Esophagus (tissue), 2 donors: ENCODE data around the gene KLF6. TPM values are rescaled to one million over a fixed set of nuclear protein-coding genes. Genes with fewer than 3 reads are reported as not detected.

Source experiments
- H3K27ac ChIP-seq, 2 donors: one replicate each; pipeline ENCODE4 v1.5.1; 2013; ENCODE audit warnings: low read depth in 2 of 2, mild to moderate bottlenecking in 2 of 2, inconsistent platforms in 1 of 2, low read length in 1 of 2, moderate library complexity in 1 of 2
- H3K27me3 ChIP-seq, 2 donors: one replicate each; pipeline ENCODE4 v1.6.1; 2013; ENCODE audit warnings: low read length in 2 of 2, control low read depth in 1 of 2, mild to moderate bottlenecking in 1 of 2; ENCODE audit not compliant: insufficient read depth in 2 of 2, control insufficient read depth in 1 of 2
- H3K36me3 ChIP-seq, 2 donors: one replicate each; pipeline ENCODE4 v1.6.1; 2013; ENCODE audit warnings: low read length in 1 of 2; ENCODE audit not compliant: control insufficient read depth in 2 of 2, insufficient read depth in 2 of 2
- H3K4me1 ChIP-seq, 2 donors: one replicate each; pipeline ENCODE4 v1.6.1; 2013; ENCODE audit warnings: low read length in 1 of 2; ENCODE audit not compliant: control insufficient read depth in 2 of 2, insufficient read depth in 2 of 2
- H3K4me3 ChIP-seq, 2 donors: one replicate each; pipeline ENCODE4 v1.5.1; 2013; ENCODE audit warnings: low read length in 2 of 2, mild to moderate bottlenecking in 2 of 2, low read depth in 1 of 2, moderate library complexity in 1 of 2
- H3K9me3 ChIP-seq, 2 donors: one replicate each; pipeline ENCODE4 v1.6.1; 2013; ENCODE audit warnings: mild to moderate bottlenecking in 2 of 2, low read depth in 1 of 2, low read length in 1 of 2, moderate library complexity in 1 of 2; ENCODE audit not compliant: control insufficient read depth in 2 of 2, insufficient read depth in 1 of 2
- WGBS, 2 donors: extraction: QIAGEN DNeasy Blood & Tissue Kit; methylation state at CpG; one replicate each; pipeline ENCODE4 v1.1.7; 2013; 5-methylcytosine and 5-hydroxymethylcytosine counted together
- polyA plus RNA-seq, 2 donors: library from polyadenylated mRNA; stranded (reverse); fragments of 200-250 nt; gene quantifications; one replicate each; pipeline ENCODE4 v1.2.3, GENCODE V29; 2013
- donor health status: healthy with polysubstance abuse.
- donor health status: Bipolar disorder and iron deficiency.

Gene KLF6
- polyA plus RNA-seq, 2 donors: 41.6 to 44.7 TPM

DNA sequence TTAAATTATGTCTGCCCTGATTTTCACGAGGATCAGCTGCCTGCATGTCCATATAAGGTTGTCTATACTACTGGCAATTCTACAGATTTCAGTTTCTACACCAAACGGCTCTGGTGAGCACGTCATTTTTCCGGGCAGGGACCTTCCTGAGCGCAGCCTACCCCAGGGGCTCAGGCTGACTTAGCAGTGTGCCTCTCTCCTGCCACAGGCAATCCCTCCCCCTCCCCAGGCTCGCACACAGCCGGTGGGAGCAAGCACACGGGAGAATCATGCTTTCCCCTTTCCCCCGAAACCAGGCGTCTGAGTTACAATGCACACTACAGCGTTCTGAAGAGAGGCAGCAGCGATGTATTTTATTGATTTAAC lies 1.7 kb downstream of the KLF6 start:
- Histone ChIP-seq H3K9me3 (no peaks in the 10 kb centered on the region), H3K27ac (peak overlapping the region; percentile 99), H3K36me3 (peaks cover 18 to 24% of the 10 kb centered on the region in 2 donors), H3K27me3 (no peaks in the 10 kb centered on the region), H3K4me3 (peak overlapping the region; percentile 90 to 92), H3K4me1 (peaks cover 6 to 18% of the 10 kb centered on the region in 2 donors)
- 0 to 1% methylated on average over 12 of the region's 12 CpGs for WGBS, 2 donors

DNA sequence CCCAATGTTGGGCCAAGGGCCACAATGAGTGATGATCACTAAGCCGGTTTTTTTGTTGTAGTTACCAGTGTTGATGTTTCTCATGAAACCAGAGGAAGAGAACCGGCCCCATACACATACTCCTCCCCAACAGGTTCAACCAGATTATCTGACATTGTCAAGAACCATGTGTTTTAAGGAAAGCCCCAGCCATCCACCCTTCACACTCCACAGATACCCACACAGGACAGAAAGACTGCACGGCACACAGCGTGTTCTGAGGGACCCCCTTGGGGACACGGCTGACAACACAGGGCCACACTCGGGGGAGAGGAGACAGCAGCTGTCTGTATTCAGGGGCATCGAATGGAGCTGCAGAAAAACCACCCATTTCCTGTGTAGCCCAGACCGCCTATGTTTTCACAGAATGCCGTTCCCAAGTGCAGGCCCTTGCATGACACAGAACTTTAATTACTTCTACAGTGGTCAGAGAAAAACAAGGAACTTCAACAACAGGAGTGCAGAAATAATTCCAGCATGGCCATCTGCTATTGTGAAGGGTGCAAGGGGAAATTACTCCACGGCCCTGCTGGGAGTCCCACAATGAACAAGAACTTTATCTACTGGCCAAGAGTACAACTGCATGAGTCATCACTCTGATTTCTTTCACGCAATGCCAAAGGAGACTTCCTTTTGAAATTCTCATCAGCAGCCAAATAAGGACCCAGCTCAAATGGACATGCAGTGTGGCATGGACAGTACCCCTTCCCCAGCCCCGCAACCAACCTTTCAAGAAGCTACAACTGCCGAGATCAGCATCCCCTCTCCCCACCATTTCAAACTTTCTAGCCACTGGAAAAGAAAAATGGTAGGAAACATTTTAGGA lies 2.3 kb downstream of the KLF6 start:
- Histone ChIP-seq H3K36me3 (peaks cover 18 to 24% of the 10 kb centered on the region in 2 donors), H3K4me1 (peaks cover 6 to 18% of the 10 kb centered on the region in 2 donors)

DNA sequence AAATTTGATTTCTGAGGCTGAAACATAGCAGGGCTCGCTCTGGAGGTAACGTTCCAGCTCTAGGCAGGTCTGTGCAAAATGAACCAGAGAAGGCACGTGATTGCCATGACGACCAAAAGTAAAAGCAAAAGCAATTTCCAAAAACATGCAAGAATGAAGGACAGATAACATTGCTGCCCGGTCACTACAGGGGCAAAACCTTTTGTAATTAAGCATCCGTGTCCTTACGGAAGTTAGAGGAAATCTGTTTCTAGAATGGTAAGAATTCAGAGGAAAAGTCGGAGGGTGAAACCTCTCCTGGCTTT lies 2.9 kb downstream of the KLF6 start:
- Histone ChIP-seq H3K4me1 (peaks cover 6 to 18% of the 10 kb centered on the region in 2 donors), H3K27me3 (no peaks in the 10 kb centered on the region), H3K9me3 (no peaks in the 10 kb centered on the region), H3K36me3 (peaks cover 18 to 24% of the 10 kb centered on the region in 2 donors), H3K27ac (peak overlapping the region; percentile 99), H3K4me3 (peak overlapping the region; percentile 90 to 92)
- WGBS, 2 donors: 5 to 10% methylated on average over 8 of the region's 8 CpGs

More for the DNA sequence above, 2.3 kb downstream of the KLF6 start:
- Histone ChIP-seq H3K9me3 (no peaks in the 10 kb centered on the region), H3K27ac (peak overlapping the region; percentile 99), H3K4me3 (peak overlapping the region; percentile 90 to 92), H3K27me3 (no peaks in the 10 kb centered on the region)
- 1 to 8% methylated on average over 13 of the region's 13 CpGs for WGBS, 2 donors

DNA sequence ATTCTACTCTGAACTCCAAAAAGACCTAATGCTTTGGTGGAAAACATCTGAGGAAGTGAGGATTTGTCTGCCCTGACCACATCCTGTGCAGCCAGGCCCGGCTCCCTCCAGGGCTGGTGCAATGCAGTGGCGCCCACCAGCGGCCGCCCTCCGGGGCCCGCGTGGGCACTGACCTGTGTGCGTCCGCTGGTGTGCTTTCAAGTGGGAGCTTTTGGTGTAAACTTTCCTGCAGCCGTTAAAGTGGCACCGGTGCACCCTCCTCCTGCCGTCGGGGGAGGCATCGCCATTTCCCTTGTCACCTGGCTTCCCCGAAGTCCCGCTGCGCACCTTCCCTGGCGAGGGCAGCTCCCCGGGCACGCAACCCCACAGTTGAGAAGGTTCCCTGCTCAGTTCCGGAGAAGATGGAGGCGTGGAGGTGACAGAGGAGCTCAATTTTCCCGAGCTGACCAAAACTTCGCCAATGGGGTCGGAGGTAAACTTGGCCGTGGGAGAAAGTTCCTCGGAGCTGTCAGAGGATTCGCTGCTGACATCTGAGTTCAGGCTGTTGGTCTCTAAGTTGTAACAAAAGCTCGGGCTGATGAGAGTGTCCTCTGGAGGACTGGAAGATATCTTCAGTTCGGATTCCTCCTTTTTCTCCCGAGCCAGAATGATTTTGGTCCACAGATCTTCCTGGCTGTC lies 3.4 kb downstream of the KLF6 start:
- Histone ChIP-seq H3K36me3 (peaks cover 18 to 24% of the 10 kb centered on the region in 2 donors), H3K4me3 (peak overlapping the region; percentile 90 to 92), H3K9me3 (no peaks in the 10 kb centered on the region), H3K27me3 (no peaks in the 10 kb centered on the region), H3K27ac (peak overlapping the region; percentile 99), H3K4me1 (peaks cover 6 to 18% of the 10 kb centered on the region in 2 donors)
- WGBS, 2 donors: 44 to 46% methylated on average over 31 of the region's 31 CpGs

DNA sequence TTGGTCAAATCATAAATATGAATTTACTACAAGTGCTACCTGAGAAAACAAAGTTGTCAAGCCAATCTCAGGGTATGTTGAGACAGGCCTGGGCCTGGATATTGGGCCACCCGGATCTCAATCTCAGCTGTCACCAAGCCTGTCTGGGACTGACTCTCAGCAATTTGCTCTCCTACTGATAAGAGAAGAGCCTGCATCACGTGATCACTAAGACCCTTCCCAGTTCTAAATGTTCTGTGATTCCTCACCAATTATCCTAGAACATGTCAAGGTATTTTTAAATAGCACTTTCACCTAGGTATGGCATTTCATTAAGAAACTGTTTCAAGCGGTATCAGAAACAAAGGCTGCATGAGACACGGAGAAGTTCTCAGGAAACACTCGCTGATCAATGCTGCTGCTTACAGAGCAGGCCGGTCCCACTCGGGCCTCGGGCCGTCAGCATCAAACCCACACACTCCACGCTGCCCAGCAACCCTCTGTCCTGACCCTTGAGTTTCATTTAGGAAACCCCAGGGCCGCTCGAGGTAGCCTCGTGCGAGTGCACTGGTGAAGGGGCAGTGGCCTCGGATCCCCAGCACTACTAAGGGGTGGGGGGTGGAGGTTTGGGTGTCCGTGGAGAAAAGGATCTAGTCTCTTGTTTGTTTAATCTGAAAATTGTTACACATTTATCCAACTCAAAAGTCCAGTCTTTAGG lies 4.1 kb downstream of the KLF6 start:
- no peaks in the 10 kb centered on the region for H3K27me3 ChIP-seq
- no peaks in the 10 kb centered on the region for H3K9me3 ChIP-seq
- 41% methylated on average over 16 of the region's 16 CpGs for WGBS, 2 donors
- H3K27ac ChIP-seq: peak overlapping the region; percentile 99
- H3K4me1 ChIP-seq: peaks cover 10 to 23% of the 10 kb centered on the region in 2 donors
- H3K4me3 ChIP-seq: peak overlapping the region; percentile 90 to 92
- H3K36me3 ChIP-seq: peaks cover 18 to 28% of the 10 kb centered on the region in 2 donors

DNA sequence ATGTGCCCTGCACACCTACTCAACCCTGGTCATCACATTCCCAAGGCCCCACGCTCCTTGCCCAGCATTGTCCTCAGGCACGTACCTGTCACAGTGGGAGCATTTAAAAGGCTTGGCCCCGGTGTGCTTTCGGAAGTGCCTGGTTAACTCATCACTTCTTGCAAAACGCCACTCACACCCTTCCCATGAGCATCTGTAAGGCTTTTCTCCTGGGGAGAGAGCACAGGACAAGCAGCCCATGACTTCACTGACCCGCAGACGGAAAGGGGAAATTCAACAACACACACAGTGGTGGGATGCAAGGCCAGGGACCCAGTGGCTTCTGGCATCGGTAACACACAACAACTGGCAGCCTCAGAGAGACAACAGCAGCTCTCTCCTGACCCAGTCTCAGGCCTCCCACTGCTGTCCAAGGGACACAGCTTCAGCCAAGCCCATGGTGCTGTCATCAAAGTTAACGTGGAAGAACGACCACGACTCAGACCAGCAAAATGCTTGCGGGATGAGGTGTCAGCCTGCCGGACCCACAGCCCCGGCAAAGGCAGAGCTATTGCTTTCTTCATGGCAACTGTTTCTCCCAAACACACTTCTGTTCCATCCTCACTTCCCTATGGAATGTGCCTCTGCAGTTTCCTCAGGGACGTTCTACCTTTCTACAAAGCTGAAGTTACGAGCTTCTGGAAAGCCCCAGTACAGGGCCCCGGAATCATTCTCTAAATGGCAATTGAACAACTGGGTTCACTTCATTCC lies 4.8 kb downstream of the KLF6 start:
- 32 to 39% methylated on average over 17 of the region's 17 CpGs for WGBS, 2 donors
- Histone ChIP-seq H3K9me3 (no peaks in the 10 kb centered on the region), H3K27ac (peak overlapping the region; percentile 99), H3K36me3 (peaks cover 18 to 29% of the 10 kb centered on the region in 2 donors), H3K4me1 (peaks cover 10 to 24% of the 10 kb centered on the region in 2 donors), H3K4me3 (peak overlapping the region; percentile 47 to 92), H3K27me3 (no peaks in the 10 kb centered on the region)

DNA sequence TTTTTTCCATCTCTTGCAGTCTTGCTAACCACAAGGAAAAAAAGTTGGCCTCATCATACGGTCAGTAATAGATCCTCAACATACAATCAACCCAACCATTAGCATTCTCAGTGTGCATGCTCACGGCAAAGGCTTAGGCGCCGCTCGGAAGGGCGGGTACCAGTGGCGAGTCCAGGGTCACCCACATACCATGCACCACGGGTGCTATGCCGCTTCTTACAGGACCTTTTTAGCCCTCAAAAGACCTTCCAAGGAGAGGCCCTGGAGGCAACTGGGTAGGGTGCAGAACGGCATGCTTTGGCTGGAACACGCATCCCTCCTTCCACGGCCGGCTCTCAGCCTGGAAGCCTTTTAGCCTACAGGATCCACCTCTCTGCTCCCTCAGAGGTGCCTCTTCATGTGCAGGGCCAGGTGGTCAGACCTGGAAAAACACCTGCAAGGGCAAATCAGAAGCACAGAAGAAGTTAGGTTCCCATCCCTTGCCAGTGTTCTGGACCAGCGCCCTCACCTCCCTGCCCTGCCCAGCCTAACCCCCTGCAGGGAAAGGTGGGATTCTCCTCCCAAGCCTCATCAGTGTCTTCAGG lies 5.8 kb downstream of the KLF6 start:
- Histone ChIP-seq H3K9me3 (no peaks in the 10 kb centered on the region), H3K27ac (peak overlapping the region; percentile 99), H3K27me3 (no peaks in the 10 kb centered on the region), H3K36me3 (peaks cover 18 to 29% of the 10 kb centered on the region in 2 donors), H3K4me1 (peaks cover 10 to 24% of the 10 kb centered on the region in 2 donors), H3K4me3 (peak overlapping the region; percentile 29 to 92)
- 61 to 71% methylated on average over 14 of the region's 14 CpGs for WGBS, 2 donors

DNA sequence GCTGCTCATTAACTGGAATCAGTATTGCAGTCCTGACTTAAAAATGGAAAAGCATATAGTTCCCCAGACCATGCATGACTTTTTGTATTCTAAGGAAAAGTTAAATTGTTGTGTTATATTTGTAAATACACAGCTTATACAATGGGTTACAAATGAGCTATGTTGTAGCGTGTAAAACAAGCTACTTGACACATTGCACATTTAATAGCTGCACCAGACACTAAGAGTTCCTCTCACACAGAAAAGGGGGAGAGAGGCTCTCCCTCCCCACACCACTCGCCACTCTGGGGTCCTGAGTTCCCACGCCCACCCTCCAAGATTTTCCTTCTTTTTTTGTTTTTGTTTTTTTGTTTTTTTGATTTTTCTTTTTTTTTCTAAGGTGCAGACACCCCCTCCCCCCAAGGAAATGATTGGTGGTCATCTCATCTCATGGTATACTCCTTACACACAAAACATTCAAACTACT lies 6.3 kb downstream of the KLF6 start:
- Histone ChIP-seq H3K27me3 (no peaks in the 10 kb centered on the region), H3K9me3 (no peaks in the 10 kb centered on the region), H3K36me3 (peaks cover 18 to 29% of the 10 kb centered on the region in 2 donors), H3K4me3 (peak overlapping the region in 1 of 2 donors; percentile 92), H3K27ac (peak overlapping the region; percentile 99), H3K4me1 (peaks cover 10 to 24% of the 10 kb centered on the region in 2 donors)
- 69 to 72% methylated on average over 3 of the region's 3 CpGs for WGBS, 2 donors
